Effector memory CD8-positive, alpha-beta T cell (primary cell): ENCODE measurements around the gene CMTM2.
A peak's percentile ranks its signal among the peaks of the same experiment; 100 is the strongest.

Source experiments
- ATAC-seq: fragments of 150-1000 bp; cut with Tn5 transposase; replicated peaks from 2 replicates; pipeline ENCODE4 v1.10.0; 2021; ENCODE audit warnings: mild to moderate bottlenecking, moderate library complexity
- DNase-seq, 3 experiments: peaks; one replicate each; pipeline ENCODE4 v3.0.0; 2021
- H3K27ac Mint-ChIP-seq, 2 donors: one replicate each; pipeline ENCODE4 v1.8.0; 2022; ENCODE audit warnings: mild to moderate bottlenecking in 2 of 2, mixed read lengths in 2 of 2, moderate library complexity in 2 of 2
- H3K27me3 Mint-ChIP-seq, 2 donors: one replicate each; pipeline ENCODE4 v1.8.0; 2022; ENCODE audit warnings: mixed read lengths in 2 of 2
- H3K36me3 Mint-ChIP-seq: one replicate; pipeline ENCODE4 v1.8.0; 2022; ENCODE audit warnings: mild to moderate bottlenecking, moderate library complexity, mixed read lengths; ENCODE audit not compliant: insufficient read depth
- H3K4me1 Mint-ChIP-seq, 2 donors: one replicate each; pipeline ENCODE4 v1.8.0; 2022; ENCODE audit warnings: low read depth in 2 of 2, mixed read lengths in 2 of 2
- H3K4me3 Mint-ChIP-seq, 2 donors: one replicate each; pipeline ENCODE4 v1.8.0; 2022; ENCODE audit warnings: mild to moderate bottlenecking in 2 of 2, mixed read lengths in 2 of 2, moderate library complexity in 2 of 2
- H3K9me3 Mint-ChIP-seq, 2 donors: one replicate each; pipeline ENCODE4 v1.8.0; 2022; ENCODE audit warnings: mixed read lengths in 2 of 2

The CMTM2 gene

GRCh38 chr16:66547101-66547989 is 31.9 kb upstream of the CMTM2 start:
- no peaks in the 10 kb centered on the region for H3K9me3 Mint-ChIP-seq
- DNase-seq, result no peak
- peaks cover 37 to 40% of the 10 kb centered on the region in 2 donors for H3K4me1 Mint-ChIP-seq
- ATAC-seq, result no peak
- no peaks in the 10 kb centered on the region for H3K27me3 Mint-ChIP-seq
- H3K4me3 Mint-ChIP-seq, result no peak overlapping the region
- peaks cover 12% of the 10 kb centered on the region for H3K36me3 Mint-ChIP-seq
- peak overlapping the region; percentile 73 to 90 for H3K27ac Mint-ChIP-seq

DNA sequence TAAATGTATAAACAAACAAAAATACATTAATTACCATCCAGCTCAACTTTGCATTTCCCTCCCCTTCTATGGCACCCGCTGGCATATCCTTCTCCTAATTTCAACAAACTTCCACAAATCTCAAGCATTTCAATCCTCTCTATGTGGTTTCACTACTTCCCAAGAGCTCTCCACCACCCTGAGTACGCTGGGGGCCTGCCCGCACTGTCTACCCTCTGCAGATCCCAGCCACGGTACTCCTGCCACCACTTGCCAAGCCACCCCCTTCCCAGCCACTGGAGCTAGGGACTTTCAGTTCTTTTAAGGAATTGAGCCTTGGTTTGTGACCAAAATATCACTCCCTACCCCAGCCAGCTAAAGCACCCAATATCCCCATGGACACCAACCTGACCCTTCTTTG is 31.2 kb upstream of the CMTM2 start:
- Mint-ChIP-seq H3K27ac (peak overlapping the region; percentile 73 to 90), H3K36me3 (peaks cover 19% of the 10 kb centered on the region), H3K27me3 (no peaks in the 10 kb centered on the region), H3K9me3 (no peaks in the 10 kb centered on the region), H3K4me3 (peak overlapping the region; percentile 67 to 81), H3K4me1 (peaks cover 42 to 45% of the 10 kb centered on the region in 2 donors)
- ATAC-seq (no peak), DNase-seq (no peak)

- Mint-ChIP-seq H3K4me1 (peaks cover 50 to 53% of the 10 kb centered on the region in 2 donors), H3K27ac (peak overlapping the region; percentile 73 to 90), H3K36me3 (peaks cover 20% of the 10 kb centered on the region), H3K4me3 (peak overlapping the region; percentile 67 to 81), H3K27me3 (no peaks in the 10 kb centered on the region), H3K9me3 (no peaks in the 10 kb centered on the region)
- ATAC-seq, result no peak
- no peak for DNase-seq
Measured at GRCh38 chr16:66548868-66549267, 30.4 kb upstream of the CMTM2 start.

- Mint-ChIP-seq H3K27ac (peak within 1 kb of the TSS; percentile 73 to 93), H3K27me3 (no peaks in the 10 kb centered on the region), H3K4me3 (peak within 1 kb of the TSS; percentile 90 to 97), H3K36me3 (peaks cover 23% of the 10 kb centered on the region), H3K9me3 (no peaks in the 10 kb centered on the region), H3K4me1 (peaks cover 57 to 59% of the 10 kb centered on the region in 2 donors)
- peak; percentile 12 for ATAC-seq
- DNase-seq, result peak; percentile 21 to 40 (median 23)
Measured at GRCh38 chr16:66549284-66550131, 29.8 kb upstream of the CMTM2 start, which contains the start of gene TK2. Gene TK2 (minus strand): TSS chr16:66550122. CDS start chr16:66550061, 61 bp downstream.

DNA sequence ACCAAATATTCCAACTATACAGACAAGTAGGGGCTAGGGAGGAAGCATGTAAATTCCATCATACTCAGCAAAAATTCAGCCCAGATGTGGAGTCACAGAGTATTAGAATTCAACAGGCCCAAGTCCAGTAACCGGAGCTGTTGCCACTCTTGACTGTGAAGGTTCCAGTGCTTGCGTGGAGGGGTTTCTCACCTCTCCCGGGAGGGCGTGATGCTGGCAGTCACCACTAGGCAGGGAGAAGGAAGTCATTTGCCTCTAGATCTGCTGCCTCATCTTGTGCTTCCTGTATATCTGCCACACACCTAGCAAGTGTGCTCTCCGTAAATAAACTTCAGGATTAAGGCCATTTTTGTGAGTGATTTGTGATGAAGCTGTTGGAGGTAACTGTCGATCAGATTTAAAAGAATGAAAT is 27.9 kb upstream of the CMTM2 start:
- Mint-ChIP-seq H3K9me3 (no peaks in the 10 kb centered on the region), H3K36me3 (peaks cover 26% of the 10 kb centered on the region), H3K4me3 (peak overlapping the region; percentile 90 to 97), H3K27ac (peak overlapping the region; percentile 93 to 98), H3K4me1 (peaks cover 75% of the 10 kb centered on the region in 2 donors), H3K27me3 (no peaks in the 10 kb centered on the region)
- DNase-seq (peak; percentile 29 to 43 (median 41)), ATAC-seq (peak; percentile 23)

GRCh38 chr16:66551788-66552285 is 27.4 kb upstream of the CMTM2 start:
- no peak for ATAC-seq
- peak in 1 of 3 experiments; percentile 9 for DNase-seq
- Mint-ChIP-seq H3K4me1 (peaks cover 75% of the 10 kb centered on the region in 2 donors), H3K36me3 (peaks cover 26% of the 10 kb centered on the region), H3K27ac (peak overlapping the region; percentile 93 to 98), H3K27me3 (no peaks in the 10 kb centered on the region), H3K9me3 (no peaks in the 10 kb centered on the region), H3K4me3 (peak overlapping the region; percentile 90 to 97)

- Mint-ChIP-seq H3K27me3 (no peaks in the 10 kb centered on the region), H3K4me1 (peaks cover 72 to 73% of the 10 kb centered on the region in 2 donors), H3K36me3 (peaks cover 30% of the 10 kb centered on the region), H3K9me3 (no peaks in the 10 kb centered on the region), H3K4me3 (peak within 1 kb of the TSS; percentile 90 to 97), H3K27ac (peak within 1 kb of the TSS; percentile 93 to 98)
- DNase-seq, result peak; percentile 87 to 92 (median 88)
- peak; percentile 80 for ATAC-seq
Measured at GRCh38 chr16:66552286-66553177, 26.7 kb upstream of the CMTM2 start, which contains the start of gene CKLF. Gene CKLF (plus strand): TSS chr16:66552576. CDS start chr16:66552716, 140 bp downstream.

- no peak for DNase-seq
- Mint-ChIP-seq H3K4me1 (peaks cover 71 to 74% of the 10 kb centered on the region in 2 donors), H3K36me3 (peaks cover 37% of the 10 kb centered on the region), H3K4me3 (peak overlapping the region; percentile 90 to 97), H3K27me3 (no peaks in the 10 kb centered on the region), H3K9me3 (no peaks in the 10 kb centered on the region), H3K27ac (peak overlapping the region; percentile 93 to 98)
- peak; percentile 12 for ATAC-seq
Measured at GRCh38 chr16:66553223-66553622, 26.0 kb upstream of the CMTM2 start.

GRCh38 chr16:66554021-66554420 is 25.2 kb upstream of the CMTM2 start:
- peak overlapping the region; percentile 90 to 97 for H3K4me3 Mint-ChIP-seq
- no peak for ATAC-seq
- H3K4me1 Mint-ChIP-seq, result peaks cover 69 to 71% of the 10 kb centered on the region in 2 donors
- H3K9me3 Mint-ChIP-seq, result no peaks in the 10 kb centered on the region
- DNase-seq, result no peak
- H3K27ac Mint-ChIP-seq, result peak overlapping the region; percentile 93 to 98
- H3K36me3 Mint-ChIP-seq, result peaks cover 41% of the 10 kb centered on the region
- H3K27me3 Mint-ChIP-seq, result no peaks in the 10 kb centered on the region

GRCh38 chr16:66554495-66554894 is 24.8 kb upstream of the CMTM2 start:
- no peaks in the 10 kb centered on the region for H3K9me3 Mint-ChIP-seq
- peaks cover 44% of the 10 kb centered on the region for H3K36me3 Mint-ChIP-seq
- H3K27ac Mint-ChIP-seq, result peak overlapping the region; percentile 93 to 98

GRCh38 chr16:66560107-66560506 is 19.2 kb upstream of the CMTM2 start:
- H3K27me3 Mint-ChIP-seq, result no peaks in the 10 kb centered on the region
- ATAC-seq, result no peak
- no peak for DNase-seq
- H3K36me3 Mint-ChIP-seq, result peaks cover 33% of the 10 kb centered on the region
- H3K27ac Mint-ChIP-seq, result peak overlapping the region; percentile 16 to 71
- H3K4me1 Mint-ChIP-seq, result peaks cover 69 to 79% of the 10 kb centered on the region in 2 donors
- H3K9me3 Mint-ChIP-seq, result no peaks in the 10 kb centered on the region
- H3K4me3 Mint-ChIP-seq, result peak overlapping the region; percentile 7 to 67

More at GRCh38 chr16:66554495-66554894, 24.8 kb upstream of the CMTM2 start:
- peak overlapping the region; percentile 90 to 97 for H3K4me3 Mint-ChIP-seq
- H3K27me3 Mint-ChIP-seq, result no peaks in the 10 kb centered on the region
- DNase-seq (no peak), ATAC-seq (no peak)
- H3K4me1 Mint-ChIP-seq, result peaks cover 70 to 71% of the 10 kb centered on the region in 2 donors

GRCh38 chr16:66561381-66562080 is 17.7 kb upstream of the CMTM2 start:
- peak; percentile 63 for ATAC-seq
- Mint-ChIP-seq H3K4me3 (peak overlapping the region; percentile 41 to 67), H3K4me1 (peaks cover 57 to 71% of the 10 kb centered on the region in 2 donors), H3K27me3 (no peaks in the 10 kb centered on the region), H3K36me3 (peaks cover 43% of the 10 kb centered on the region), H3K9me3 (no peaks in the 10 kb centered on the region), H3K27ac (peak overlapping the region; percentile 16 to 71)
- DNase-seq, result no peak
